Cerebellar cortex (tissue), 1 donor: ENCODE measurements around the gene SLC22A1.
A peak's percentile ranks its signal among the peaks of the same experiment; 100 is the strongest.
"Not testable (repeated sequence)": the region's sequence is repeated elsewhere in the genome, so short reads cannot be mapped to it uniquely, and the experiment has no call there.

ENCODE experiments used
- DNase-seq: peaks from one replicate; pipeline ENCODE4 v3.0.0-alpha.2; 2015; ENCODE audit warnings: low spot score

The SLC22A1 gene

DNA sequence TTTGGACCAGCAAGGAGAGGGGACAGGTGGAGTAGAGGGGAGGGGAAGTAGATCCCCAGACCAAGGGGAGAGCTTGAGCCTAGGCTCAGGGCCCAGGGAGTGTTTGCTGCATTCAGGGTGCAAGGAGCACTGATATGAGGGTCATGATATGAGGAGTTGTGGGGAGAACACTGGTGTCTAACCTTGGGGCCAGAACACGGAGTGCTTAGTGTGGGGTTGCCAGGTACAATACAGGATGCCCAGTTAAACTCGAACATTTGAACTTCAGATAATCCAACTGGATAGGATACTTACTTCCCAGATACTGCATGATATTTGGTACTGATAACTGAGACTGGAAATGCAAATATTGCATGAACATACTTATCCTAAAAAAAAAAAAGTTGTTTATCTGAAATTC is 2.4 kb downstream of the SLC22A1 start:
- DNase-seq = no peak

DNA sequence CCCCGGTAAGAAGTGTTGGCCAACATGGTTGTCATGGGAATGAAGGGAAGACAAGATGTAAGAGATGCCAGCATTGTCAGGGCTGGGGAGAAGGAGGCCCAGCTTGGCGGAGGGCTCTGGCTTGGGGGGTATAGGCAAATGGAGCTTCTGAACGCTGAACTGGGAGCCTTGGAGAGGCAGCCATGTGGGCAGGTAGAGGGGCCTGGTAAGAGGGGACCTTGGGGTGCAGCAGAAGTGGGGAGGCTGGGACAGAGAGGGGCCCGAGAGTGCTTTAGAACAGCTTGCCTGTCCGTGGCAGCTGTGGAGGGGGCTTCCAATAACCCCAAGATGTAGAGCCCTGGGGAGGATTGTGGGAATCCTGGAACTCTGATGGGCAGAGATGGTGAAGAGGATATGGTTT is 3.0 kb downstream of the SLC22A1 start:
- DNase-seq = no peak

DNA sequence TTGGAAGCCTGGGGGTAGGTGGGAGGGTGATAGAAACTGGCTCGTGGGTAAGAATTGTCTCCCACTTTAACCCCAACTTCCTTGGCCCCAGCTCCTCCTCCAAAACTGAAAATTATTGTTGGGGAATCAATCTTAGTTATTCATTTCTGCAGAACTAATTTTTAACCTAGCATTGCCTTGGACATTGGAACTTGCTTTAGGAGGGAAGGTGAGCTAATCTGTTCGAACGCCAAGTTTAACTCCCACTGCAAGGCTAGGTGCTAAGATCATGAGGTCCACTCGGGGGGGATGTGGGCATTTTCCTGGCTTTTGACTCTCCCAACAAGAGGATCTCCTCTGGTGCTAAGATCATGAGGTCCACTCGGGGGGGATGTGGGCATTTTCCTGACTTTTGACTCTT is 3.5 kb downstream of the SLC22A1 start:
- DNase-seq = not testable (repeated sequence)

DNA sequence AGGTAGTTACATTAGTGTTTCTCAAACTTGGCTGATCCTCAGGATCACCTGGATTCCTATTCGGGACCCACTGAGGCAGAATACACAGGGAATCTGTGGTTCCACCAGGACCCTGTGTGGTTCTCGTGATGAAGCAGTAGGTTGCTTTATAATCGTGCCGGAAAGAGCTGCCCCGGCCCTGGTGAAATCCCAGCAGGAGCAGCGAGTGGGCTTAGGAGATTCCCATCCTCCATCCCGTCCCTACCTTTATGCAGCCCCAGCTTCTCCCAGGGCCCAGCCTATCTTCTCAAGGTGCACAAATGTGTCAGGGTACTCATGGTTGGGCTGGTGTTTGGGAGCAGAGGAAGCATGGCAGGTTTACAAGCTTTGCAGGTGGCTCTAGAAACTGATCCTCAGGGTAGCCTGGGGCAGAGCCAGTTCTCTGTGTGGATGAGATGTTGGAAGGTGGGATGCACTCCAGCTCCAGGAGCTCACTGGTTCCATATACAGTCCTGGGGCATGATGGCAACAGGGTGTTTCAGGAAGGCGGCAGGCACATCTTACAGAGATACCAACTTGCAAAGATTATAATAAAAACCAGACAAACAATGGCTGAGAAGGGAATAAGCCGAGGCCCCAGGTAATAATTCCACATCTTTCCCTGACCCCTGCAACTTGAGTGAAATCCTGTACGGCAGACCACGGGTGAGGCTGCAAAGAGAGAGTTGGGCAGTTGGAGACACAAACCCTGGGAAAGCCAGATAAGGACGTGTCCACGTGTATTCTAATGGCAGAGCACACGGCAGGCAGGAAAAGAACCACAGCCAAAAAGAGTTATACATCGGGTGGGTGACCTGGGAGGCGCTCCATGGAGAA is 5.9 kb downstream of the SLC22A1 start:
- no peak for DNase-seq

DNA sequence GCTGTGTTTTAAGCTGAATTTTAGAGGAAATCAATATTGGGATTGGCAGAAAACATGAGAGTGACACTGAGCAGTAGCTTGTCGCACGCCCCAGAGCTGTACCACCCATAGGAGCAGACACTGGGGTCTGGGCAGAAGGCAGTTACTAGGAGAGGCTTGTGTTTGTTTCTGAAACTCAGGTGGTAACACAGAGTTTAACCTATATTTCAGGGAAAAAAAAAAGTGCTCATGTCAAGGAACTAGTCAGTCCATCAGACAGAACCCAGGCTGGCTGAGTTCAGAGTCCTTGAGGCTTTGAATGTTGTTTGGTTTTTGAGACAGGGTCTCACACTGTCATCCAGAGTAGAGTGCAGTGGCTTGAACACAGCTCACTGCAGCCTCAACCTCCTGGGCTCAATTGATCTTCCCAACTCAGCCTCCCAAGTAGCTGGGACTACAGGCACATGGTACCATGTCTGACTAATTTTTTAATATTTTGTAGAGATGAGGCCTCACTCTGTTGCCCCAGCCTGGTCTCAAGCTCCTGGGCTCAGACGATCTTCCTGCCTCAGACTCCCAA is 6.6 kb downstream of the SLC22A1 start:
- DNase-seq = no peak

DNA sequence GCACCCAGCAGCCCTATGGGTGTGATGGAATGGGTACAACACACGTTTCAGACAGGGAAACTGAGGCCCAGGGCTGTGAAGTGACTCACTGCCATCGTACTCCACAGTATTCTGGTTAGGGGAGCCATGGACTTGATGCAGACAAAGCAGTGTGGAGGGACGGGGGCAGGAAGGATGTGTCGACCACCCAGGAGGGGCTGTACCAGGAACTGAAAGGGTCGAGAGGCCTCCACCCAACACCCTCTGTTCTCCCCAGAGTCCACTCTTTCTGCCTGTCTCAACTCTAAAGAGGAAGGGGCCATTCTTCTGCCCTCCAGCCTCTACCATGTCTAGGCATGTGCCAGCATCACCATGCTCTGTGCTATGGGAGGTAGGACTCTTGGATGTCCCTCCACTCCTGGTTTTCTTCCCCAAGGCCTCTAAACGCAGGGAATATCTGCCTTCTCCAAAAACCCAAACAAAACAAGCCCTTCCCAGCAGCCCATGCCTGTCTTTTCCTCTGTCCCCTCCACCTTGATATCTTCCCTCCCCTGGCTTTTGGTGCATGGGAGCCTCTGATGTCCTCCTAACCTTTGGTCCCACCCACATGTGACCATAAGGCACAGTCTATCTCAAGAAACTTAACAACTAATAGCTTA is 7.4 kb downstream of the SLC22A1 start:
- DNase-seq = no peak

DNA sequence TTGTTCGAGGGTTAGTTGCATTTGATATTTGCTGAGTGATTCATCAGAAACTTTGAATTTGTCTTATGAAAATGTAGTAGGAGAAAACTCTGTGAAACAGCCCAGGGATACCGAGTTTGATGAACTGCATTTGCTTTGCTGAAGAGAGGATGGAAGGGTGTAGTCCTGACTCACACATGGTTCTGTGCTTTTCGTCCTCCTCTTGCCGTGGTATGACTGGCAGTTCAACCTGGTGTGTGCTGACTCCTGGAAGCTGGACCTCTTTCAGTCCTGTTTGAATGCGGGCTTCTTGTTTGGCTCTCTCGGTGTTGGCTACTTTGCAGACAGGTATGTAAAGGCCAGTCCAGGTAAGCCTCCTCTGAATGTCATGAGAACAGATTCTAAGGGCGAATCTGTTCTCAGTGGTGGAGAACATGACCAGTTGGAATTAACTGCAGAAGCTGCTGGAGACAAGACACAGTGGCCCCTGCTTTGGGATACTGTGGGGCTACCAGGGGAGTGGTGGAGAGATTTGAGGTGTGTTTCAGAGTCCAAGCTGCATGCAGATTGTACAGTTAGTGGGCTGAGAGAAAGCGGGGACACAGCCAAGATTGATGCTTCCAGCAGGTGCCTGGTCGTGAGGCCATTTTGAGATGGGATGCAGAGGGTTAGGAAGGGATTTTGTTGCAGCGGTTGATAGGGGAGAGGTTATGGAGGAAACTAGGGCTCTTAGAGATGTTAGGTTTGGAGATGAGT is 8.4 kb downstream of the SLC22A1 start:
- DNase-seq = no peak

DNA sequence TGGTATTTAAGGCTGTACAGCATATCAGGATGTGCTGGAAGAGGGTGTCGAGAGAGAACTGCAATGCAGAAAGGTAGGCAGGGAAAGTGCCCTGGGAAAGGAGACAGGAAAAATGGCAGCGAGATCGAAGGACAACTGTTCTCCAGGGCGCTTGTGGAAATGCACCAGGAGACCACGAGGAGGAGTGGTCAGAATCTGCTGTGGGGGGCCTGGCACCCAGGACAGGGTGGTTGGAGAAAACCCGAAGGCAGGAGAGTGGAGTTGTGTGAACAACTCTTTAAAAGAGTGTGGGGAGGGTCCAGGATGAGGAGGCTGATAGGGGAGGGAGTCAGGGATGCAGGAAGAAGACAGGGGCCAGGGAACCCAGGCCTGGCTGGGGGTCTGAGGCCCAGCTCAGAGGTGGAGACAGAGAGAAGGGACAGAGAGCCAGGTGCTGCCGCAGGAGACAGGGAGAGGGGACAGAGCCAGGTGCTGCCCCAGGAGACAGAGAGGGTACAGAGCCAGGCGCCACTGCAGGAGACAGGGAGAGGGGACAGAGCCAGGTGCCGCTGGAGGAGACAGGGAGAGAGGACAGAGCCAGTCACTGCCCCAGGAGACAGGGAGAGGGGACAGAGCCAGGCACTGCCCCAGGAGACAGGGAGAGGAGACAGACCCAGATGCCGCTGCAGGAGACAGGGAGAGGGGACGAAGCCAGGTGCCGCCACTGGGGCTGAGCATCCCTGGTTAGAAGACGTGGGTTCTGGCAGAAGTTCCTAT is 9.3 kb downstream of the SLC22A1 start:
- no peak for DNase-seq

DNA sequence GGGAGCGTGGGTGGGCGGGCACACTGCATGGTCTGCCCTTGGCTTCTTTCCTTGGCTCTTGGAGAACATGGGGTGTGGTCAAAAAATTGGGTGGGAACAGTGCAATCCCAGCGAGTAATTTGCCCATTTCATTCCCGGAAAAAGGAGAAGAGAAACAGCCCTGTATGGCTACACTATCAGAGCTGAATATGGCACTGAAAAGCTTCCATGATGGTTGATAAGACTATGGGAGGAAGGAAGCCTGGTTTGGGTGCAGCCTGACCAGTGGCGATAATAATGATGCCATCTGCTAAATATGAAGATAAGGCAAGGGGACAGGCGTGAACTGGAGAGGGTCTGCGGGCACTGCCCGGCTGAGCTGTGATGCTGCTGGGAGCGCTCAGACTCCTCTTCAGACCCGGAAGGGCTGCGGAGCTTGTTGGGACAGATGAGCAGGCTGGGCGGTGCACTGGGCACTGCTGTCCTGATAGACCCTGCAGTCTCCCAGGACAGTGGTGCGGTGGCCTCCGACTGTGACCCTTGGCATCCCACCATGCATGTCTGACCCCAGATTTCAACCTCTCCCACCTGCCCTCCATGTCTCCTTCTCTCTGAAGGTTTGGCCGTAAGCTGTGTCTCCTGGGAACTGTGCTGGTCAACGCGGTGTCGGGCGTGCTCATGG is 10.2 kb downstream of the SLC22A1 start:
- no peak for DNase-seq

DNA sequence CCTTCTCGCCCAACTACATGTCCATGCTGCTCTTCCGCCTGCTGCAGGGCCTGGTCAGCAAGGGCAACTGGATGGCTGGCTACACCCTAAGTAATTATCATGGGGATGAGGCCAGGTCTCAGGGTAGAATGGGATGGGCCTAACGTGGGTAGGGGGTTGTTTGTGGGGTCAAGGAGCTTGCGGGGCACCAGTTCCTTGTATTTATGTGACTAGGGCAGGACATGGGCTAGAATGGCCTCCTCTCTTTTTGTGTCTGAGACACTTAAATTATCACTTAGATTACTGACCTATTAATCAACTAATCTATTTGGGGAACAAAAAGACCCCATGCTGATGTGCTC is 10.7 kb downstream of the SLC22A1 start:
- DNase-seq = no peak

DNA sequence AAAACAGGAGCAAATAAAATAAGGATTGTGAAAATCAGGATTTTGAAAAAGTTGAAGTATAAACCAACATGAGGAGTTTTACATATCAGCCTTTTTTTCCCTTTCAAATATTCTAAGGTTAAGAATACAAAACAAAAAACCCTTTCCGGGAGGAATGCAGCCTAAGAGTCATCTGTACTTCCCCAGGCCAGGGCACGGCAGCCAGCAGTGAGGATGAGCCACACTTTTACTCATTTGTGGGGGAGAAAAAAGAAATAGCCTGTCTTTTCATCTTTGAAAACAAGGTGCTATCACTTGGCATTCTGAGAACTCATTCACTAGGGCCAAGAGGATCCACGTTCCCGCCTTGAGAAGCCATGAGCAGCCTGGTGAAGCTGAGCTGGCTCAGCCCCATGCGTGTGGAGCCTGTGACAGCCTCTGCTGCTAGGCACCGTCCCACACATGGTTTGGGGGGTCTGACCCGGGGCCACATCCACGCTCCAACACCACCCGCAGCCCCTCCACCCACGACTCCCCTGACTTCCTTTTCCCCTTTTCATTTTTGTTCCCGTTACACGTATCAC is 11.2 kb downstream of the SLC22A1 start:
- DNase-seq = no peak

DNA sequence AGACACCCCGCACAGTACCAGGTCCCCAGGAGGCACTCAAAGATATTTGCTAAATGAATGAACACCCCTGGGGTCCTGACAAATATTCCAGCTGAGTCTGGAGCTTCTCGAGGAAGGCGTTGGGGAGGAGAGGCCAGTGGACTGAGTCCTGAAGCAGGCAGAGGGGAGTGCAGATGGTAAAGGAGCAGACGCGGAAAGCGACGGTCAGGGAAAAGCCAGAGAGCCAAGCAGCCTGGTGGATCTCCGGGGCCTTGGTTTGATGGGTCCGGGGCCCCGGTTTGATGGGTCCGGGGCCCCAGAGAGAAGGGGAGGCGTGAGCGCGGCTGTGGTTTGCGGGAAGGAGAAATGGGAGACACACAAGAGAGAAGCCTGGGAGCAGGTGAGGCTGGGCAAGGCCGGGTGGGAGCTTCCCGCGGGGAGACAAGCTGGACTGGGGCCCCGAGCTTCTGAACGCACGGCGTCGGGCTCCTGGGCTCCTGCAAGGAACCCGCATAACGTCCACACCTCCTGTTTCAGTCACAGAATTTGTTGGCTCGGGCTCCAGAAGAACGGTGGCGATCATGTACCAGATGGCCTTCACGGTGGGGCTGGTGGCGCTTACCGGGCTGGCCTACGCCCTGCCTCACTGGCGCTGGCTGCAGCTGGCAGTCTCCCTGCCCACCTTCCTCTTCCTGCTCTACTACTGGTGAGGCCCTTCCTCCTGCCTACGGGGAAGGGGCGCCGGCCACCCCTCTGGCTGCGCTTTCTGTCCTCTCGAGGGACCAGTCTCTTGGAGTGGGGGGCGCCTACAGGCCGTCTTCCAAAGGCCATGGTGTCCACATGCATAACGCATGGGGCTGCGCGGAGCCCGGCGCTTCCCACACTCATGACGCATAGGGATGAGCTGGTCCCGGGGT is 12.1 kb downstream of the SLC22A1 start:
- no peak for DNase-seq

DNA sequence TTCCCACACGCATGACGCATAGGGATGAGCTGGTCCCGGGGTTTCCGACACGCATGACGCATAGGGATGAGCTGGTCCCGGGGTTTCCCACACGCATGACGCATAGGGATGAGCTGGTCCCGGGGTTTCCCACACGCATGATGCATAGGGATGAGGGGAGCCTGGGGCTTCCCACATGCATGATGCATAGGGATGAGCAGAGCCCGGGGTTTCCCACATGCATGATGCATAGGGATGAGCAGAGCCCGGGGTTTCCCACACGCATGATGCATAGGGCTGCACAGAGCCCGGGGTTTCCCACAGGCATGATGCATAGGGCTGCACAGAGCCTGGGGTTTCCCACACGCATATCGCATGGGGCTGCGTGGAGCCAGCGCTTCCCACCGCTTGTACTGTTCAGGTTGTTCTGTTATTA is 12.7 kb downstream of the SLC22A1 start:
- not testable (repeated sequence) for DNase-seq

DNA sequence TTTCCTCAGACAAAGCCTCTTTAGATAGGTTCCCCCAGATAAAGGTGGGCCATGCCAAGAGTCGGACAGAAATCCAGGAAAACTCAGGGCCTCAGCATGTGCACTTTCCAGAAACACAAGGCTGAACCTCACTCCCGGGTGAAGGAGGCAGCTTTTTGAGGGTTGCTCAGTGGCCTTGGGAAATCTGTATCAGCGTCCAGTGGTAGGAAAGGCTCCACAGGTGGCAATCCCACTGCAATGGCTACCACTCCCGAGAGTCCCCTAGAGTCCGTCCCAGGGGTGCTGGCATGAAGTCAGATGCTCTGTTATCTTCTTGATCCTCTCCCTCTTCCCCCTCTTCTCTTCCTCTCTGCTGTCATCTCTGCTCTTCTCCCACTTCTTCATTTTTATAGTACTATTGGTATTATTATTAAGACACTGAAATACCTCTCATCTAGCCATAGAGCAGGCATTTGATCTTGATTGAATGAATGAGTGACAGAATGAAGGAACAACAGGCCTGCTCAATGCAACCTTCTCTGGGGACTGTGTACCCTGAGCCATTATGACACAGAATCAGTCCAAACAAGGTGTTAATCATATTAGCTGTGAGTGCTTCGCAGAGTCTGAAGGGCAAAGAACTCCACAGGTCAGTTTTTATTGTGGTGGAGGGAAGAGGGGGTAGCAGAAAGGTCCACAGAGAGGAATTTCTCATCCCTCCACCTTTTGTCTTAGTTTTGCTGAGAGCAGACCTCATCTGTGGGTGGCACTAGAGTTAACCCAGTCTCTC is 13.3 kb downstream of the SLC22A1 start:
- DNase-seq = no peak

DNA sequence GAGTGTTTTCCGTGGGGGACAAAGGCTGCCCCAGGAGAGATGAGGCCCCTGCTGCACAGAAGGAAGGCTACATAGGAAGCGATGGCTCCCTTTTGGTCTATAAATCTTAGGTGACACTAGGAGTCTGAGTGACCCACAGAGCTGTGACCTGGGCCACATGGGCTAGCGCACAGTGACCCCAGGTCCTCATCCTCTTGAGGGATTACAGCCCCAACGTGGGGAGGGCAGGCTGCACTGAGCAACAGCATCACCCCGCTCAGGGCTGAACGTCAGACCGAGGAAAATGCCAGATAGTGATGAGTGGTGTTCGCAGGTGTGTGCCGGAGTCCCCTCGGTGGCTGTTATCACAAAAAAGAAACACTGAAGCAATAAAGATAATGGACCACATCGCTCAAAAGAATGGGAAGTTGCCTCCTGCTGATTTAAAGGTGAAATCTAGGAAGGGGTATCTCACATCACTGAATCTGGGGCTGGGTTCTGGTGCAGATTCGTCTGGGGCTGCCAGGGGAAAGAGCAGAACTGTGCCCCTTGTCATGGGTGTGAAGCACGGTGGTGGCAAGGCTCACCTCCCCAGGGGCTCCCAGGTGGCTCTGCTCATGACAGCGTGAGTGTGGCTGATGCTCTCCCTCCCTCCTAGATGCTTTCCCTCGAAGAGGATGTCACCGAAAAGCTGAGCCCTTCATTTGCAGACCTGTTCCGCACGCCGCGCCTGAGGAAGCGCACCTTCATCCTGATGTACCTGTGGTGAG is 14.5 kb downstream of the SLC22A1 start:
- no peak for DNase-seq

DNA sequence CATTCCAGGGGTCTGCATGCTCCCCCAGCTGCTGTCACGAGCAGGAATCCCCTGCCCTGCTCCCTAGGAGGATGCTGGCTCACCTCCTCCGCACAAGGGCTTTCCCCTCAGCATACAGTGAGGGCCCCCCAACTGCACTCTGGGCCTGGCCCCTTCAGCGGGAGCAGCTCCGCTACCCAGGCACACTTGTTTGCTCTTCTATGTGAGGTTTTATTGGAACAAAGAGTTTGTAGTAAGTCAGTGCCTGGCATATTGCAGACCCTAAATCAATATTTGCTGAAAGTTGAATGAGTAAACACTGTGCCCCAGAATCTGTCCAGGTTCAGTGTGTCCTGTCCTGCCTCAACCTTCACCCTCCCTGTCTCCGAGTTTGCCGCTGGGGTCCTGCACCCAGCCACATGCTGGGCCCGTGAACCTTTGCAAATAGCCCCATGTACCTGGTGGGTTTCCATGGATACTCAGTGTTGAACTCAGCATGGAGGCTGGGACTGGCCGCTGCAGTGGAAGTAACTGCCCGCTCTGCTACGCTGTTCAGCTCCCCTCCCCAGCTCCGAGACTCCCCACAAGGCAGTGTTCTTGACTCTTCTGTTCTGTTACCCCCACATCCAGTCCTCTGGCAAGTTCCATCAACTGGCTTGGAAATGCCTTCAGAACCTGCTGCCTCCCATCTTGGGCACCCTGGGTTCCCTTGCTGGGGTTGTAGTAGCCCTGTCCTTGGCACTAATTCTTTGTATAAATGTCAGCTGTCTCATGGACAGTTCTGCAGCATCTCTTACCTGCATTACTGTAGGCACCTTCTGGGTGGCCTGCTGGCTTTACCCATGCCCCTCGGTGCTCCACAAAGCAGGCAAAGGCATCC is 15.7 kb downstream of the SLC22A1 start:
- no peak for DNase-seq

DNA sequence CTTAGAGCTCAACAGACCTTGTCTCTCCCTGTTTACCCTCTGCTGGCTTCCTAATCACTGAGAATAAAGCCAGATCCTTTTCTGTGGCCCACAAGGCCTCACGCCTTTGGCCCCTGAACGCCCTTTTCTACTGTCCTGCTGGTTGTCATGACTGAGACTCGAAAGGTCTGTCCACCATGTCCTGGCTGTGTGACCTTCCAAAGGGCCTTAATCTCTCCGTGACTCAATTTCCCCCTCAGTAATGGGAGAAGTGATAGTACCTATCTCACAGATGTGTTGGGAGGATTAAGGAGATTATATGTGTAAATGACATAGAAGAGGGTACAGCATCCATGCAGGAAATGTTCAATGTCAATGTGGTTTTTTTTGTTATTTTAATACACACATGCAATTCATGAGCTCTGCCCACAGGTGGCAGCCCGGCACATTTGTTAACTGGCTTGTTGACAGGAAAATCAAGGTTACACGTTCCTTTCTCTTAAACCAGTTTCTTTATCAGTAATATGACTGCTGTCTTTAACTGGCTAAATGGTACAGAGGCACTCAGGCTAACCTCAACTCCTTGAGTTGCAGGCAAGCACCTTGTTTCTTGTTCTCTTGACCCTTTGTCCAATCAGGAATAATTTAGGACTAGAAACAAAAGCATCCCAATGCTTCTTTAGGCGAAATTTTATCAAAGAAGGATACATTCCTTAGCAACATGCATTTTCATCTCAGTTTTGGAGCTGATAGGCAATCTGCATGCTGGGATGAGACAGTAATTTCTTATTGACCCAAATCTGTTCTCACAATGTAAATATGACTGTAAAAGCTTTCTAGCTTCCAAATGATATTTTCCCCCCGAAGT is 16.6 kb downstream of the SLC22A1 start:
- DNase-seq = peak; percentile 33
